GM10248 (cell line): ENCODE results near the gene LRRC53.

Experiments used
- CTCF ChIA-PET: fragments of 300-600 bp; sonication (Branson Sonifier 250); formaldehyde crosslinking; extraction: SDS; loops from one replicate; lab custom pipeline; 2021; ENCODE audit warnings: antibody characterized with exemption; lab: Yijun Ruan, JAX
- POLR2A ChIA-PET: fragments of 350-650 bp; sonication (Branson Sonifier 250); formaldehyde crosslinking; extraction: SDS; loops from one replicate; lab custom pipeline; 2020; ENCODE audit warnings: antibody characterized with exemption; lab: Yijun Ruan, JAX
- DNase-seq: peaks from one replicate; pipeline ENCODE4 v3.0.0; 2012; ENCODE audit errors: extremely low spot score
- CTCF ChIP-seq: IDR thresholded peaks from 2 replicates; pipeline ENCODE4 v1.5.1; 2012; ENCODE audit warnings: mild to moderate bottlenecking, low read depth; ENCODE audit errors: extremely low read depth, missing control alignments, control extremely low read depth

The LRRC53 gene, protein sequence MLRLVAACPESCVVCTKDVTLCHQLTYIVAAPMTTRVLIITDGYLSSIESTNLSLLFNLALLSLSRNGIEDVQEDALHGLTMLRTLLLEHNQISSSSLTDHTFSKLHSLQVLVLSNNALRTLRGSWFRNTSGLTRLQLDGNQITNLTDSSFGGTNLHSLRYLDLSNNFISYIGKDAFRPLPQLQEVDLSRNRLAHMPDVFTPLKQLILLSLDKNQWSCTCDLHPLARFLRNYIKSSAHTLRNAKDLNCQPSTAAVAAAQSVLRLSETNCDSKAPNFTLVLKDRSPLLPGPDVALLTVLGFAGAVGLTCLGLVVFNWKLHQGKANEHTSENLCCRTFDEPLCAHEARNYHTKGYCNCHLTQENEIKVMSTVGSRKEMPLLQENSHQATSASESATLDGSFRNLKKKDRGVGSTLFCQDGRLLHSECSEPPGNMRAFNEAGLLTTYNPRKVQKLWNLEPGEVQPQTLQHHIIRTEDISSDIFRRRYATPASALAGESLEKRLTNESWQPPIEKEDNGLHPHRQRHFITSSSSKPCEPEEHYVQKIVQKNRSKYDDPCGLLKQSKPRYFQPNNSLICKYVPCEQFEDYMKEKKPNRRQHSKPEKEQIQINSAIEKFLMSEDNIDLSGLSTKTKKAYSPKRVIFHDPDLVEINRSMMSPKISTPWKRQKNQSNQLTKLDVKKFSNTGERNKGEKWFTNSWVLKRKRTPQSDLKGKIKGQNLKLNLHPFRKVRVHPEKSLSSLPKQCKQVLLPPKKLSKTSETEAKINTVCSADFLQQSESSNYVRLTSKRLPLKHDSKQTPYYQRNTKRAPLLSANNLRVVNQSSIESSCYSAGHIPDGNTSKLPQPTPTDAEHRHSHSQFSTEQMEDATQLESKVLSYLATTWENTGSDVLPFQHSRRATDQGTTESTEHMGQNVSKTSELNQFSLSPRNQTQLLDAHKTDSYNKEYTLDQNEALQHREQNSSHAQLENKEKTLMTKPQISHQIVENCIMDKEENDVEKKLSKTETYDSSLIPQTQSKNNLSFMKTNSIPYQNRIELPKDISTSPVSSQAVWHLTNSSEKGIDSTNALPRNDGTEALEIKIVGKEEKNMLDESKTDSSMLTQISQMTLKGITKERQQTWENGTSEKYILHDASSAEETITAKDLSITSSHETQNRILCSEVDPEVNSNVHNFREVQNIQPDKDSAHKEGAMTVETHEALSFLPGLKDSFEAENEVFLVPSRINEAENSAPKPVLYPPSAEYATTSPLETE

DNA sequence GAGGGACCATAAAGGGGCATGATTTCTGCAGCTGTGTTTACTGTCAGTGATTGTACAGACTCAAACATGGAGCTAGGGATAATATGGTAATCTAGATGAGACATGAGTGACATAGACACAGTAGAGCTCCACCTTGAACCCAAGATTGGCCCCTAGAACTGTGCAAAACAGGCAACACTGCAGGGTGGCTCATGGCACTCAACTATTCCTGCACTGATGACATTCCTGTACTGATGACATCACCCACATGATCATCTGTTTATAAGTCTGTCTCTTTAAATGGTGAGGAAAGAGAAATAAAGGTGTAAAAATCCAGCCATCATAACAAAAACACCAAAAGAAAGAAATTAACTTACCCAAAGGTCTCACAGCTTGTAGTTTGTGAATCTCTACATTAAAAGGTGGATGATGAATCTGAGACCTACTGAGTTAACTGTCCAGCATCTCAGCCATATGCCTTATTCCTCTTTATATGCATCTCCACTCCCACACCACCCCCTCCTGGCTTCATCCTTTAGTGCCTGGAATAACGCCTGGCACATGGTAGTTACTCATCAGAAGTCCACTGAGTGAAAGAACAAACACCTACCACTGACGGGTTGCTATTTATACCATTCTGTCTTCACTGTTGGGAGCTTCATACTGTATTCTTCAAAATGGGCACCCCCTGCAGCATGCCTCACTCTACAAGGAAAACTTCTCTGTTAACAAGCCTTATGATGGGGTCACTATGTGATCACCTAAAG lies at the start of gene LRRC53:
LRRC53 (minus strand) TSS at position 442 of the 746 bp plus-strand sequence. CDS start 29,262 bp downstream, outside the sequence.
- no peak for TF ChIP-seq CTCF
- ChIA-PET CTCF (interaction anchor here (1.5 to 3.4 kb wide), 2 partner anchors 9 to 10 kb away, joined by 6 to 18 read pairs; no protein-coding TSS in a partner anchor), POLR2A (no interaction called here)
- no peak for DNase-seq

DNA sequence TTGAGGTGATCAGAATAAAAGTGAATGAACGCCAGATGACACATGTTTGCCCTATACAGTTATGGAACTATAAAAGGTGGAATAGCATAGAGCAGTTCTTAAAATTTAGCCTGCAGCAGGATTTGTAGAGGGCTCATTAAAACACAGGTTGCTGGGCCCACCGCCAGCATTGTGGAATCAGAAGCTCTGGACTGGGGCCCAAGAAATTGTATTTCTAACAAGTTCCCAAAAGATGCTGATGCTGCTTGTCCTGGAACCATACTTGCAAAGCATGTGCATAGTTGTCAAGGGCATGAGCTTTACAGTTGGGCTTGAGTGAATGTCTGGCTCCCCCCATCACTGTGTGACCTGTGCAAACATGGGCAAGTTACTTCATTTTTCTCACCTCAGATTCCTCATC lies 37.5 kb upstream of the LRRC53 start:
- no peak for DNase-seq
- ChIA-PET CTCF (interaction anchor here (1.3 to 1.6 kb wide), 2 partner anchors 9 to 47 kb away, joined by 3 to 5 read pairs; no protein-coding TSS in a partner anchor), POLR2A (no interaction called here)
- no peak for TF ChIP-seq CTCF

DNA sequence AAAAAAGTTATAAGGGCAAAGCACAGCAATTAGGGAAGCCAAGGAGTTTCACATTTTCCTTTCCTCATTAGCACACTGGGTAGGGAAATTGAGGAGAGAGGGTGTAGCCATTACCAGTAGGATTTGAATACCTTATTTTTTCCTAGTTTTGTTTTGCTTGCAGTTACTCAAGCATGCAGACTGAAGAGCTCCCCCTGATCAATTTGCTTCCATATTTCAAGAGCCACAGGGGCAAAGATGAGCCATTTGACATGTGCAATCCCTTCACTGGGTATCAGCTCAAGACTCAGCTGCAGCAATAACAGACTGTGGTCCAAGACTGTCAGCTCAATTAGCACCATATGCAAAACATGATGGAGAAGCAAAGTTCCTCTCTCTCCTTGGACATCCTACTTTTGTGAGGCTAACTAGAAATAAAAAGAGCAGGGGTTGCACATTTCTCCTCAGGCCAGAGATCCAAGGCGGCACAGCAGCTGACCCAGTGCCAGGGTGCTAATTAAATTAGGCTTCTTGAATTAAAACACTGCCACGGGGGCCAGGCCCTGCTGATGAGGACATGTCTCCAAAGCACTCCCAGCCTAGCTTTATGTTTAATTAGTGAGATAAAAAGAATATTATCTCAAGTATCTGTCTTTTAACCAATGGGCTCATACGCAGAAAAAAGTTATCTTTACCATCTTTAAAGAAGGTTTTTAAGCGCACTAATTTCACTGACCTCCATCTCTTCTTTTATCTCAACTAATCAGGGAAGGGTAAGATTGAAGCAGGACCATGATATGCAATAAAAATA lies 36.7 kb upstream of the LRRC53 start:
- DNase-seq: no peak
- ChIA-PET CTCF (interaction anchor here (1.3 kb wide), 1 partner anchor 10 kb away, joined by 3 read pairs; no protein-coding TSS in a partner anchor), POLR2A (no interaction called here)
- TF ChIP-seq CTCF: no peak

DNA sequence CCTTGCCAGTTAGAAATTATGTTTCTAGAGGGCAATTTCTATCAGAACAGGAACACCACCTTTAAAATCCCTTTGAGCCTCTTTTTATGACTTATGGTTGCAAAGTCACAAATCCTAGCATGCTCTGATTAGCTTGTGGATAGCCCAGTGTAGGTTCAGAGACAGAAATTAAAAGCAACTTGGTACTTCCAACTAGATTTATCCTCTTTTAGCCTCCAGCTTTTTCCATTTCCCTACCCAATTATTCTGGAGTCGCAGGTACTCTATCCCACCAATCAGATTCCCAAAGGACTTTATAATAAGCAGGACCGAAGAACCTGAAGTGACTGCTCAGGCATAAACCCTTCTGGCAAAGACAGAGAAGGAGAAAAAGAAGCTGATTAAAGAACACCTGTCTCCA lies 33.4 kb upstream of the LRRC53 start:
- CTCF ChIA-PET: no interaction called here
- POLR2A ChIA-PET: no interaction called here
- TF ChIP-seq CTCF: no peak
- no peak for DNase-seq

DNA sequence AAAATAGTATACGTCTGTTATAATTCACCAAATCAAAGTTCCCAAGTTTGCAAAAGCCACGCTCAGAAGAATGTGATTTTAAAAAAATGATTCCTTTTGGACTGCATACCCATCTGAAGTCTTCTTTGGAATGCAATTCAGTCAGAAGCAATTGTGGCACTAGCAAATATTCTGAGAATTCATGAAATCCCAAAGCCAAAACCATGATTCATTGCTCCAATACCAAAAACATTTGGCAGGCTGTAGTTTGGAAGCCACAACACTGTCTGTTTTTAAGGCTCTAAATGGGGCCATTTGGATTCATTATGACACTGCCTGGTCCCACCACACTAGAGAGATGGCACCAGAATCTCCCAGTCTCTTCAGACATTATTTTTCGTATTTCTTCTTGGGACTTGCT lies 21.8 kb upstream of the LRRC53 start:
- no peak for DNase-seq
- TF ChIP-seq CTCF: no peak
- CTCF ChIA-PET: no interaction called here
- POLR2A ChIA-PET: no interaction called here
